HG03103 (cell line): ENCODE measurements around the gene NPFF.

Experiments used
- ATAC-seq: cut with Tn5 transposase; IDR thresholded peaks from one replicate; pipeline ENCODE4 v1.9.1; 2021; ENCODE audit warnings: low read depth; ENCODE audit not compliant: unreplicated experiment

The NPFF gene

GRCh38 chr12:53514628-53515290 lies 7.5 kb upstream of the NPFF start:
- ATAC-seq = no peak

GRCh38 chr12:53513712-53514410 lies 6.6 kb upstream of the NPFF start:
- no peak for ATAC-seq

GRCh38 chr12:53510181-53510812 lies 3.0 kb upstream of the NPFF start:
- no peak for ATAC-seq

- ATAC-seq = peak; percentile 64
Measured at GRCh38 chr12:53508534-53509170, 1.4 kb upstream of the NPFF start.

- no peak for ATAC-seq
Measured at GRCh38 chr12:53507603-53507885, 260 bp upstream of the NPFF start.

GRCh38 chr12:53506450-53506785 lies 866 bp downstream of the NPFF start:
- no peak for ATAC-seq

- ATAC-seq = no peak
Measured at GRCh38 chr12:53505555-53506449, 1.5 kb downstream of the NPFF start.

GRCh38 chr12:53505086-53505485 lies 2.2 kb downstream of the NPFF start:
- no peak for ATAC-seq

GRCh38 chr12:53504004-53504920 lies 3.0 kb downstream of the NPFF start:
- no peak for ATAC-seq

GRCh38 chr12:53502983-53503728 lies 4.1 kb downstream of the NPFF start:
- ATAC-seq = no peak

- no peak for ATAC-seq
Measured at GRCh38 chr12:53502331-53502730, 5.0 kb downstream of the NPFF start.

GRCh38 chr12:53501615-53502181 lies 5.6 kb downstream of the NPFF start:
- no peak for ATAC-seq

- peak; percentile 58 for ATAC-seq
Measured at GRCh38 chr12:53500776-53501614, 6.3 kb downstream of the NPFF start, which contains the start of gene TARBP2. TSS of gene TARBP2 (plus strand) at chr12:53501283. CDS start at chr12:53501409, 126 bp downstream.

- ATAC-seq = peak; percentile 47
Measured at GRCh38 chr12:53500142-53500775, 7.0 kb downstream of the NPFF start.

GRCh38 chr12:53499266-53500141 lies 7.8 kb downstream of the NPFF start, which contains the start of gene MAP3K12:
TSS of gene MAP3K12 (minus strand) at chr12:53499458. CDS start at chr12:53487391, 12,067 bp downstream.
- ATAC-seq = no peak

- no peak for ATAC-seq
Measured at GRCh38 chr12:53498235-53498630, 9.1 kb downstream of the NPFF start.
